Neural cell (in vitro differentiated cells): ENCODE results near the gene TRAK1. TPM values are rescaled to one million over a fixed set of nuclear protein-coding genes. Genes with fewer than 3 reads are reported as not detected.
A peak's percentile ranks its signal among the peaks of the same experiment; 100 is the strongest.

Experiments
- H2AFZ ChIP-seq: fragments of 200-600, 300-800 bp; sonication (generic), shearing (Covaris generic); 2 replicates; pipeline ENCODE4 v1.6.0; 2014; ENCODE audit warnings: low read depth, mild to moderate bottlenecking, antibody characterized with exemption, low read length, moderate library complexity
- H3F3A ChIP-seq: fragments of 200-600 bp; shearing (Covaris generic); 2 replicates; pipeline ENCODE4 v1.6.1; 2016; ENCODE audit warnings: mild to moderate bottlenecking, moderate library complexity, mixed read lengths, antibody characterized with exemption, low read length; ENCODE audit not compliant: insufficient read depth, poor library complexity, severe bottlenecking
- H3K27ac ChIP-seq: fragments of 200-600, 300-800 bp; sonication (generic), shearing (Covaris generic); 2 replicates; pipeline ENCODE4 v1.5.1; 2014; ENCODE audit warnings: mild to moderate bottlenecking, low read length, moderate library complexity
- H3K27me3 ChIP-seq: fragments of 300-800, 200-600 bp; sonication (generic), shearing (Covaris generic); 2 replicates; pipeline ENCODE4 v1.6.0; 2014; ENCODE audit warnings: mild to moderate bottlenecking, low read depth, low read length, moderate library complexity; ENCODE audit not compliant: insufficient read depth
- H3K36me3 ChIP-seq: fragments of 300-800, 200-600 bp; sonication (generic), shearing (Covaris generic); 2 replicates; pipeline ENCODE4 v1.5.1; 2014; ENCODE audit warnings: mild to moderate bottlenecking, antibody characterized with exemption, low read length, moderate library complexity; ENCODE audit not compliant: insufficient read depth
- H3K4me2 ChIP-seq: fragments of 300-800, 200-600 bp; sonication (generic), shearing (Covaris generic); 2 replicates; pipeline ENCODE4 v1.6.0; 2014; ENCODE audit warnings: mild to moderate bottlenecking, low read length
- H3K4me3 ChIP-seq: fragments of 300-800, 200-600 bp; sonication (generic), shearing (Covaris generic); 2 replicates; pipeline ENCODE4 v1.5.1; 2014; ENCODE audit warnings: mild to moderate bottlenecking, low read length, moderate library complexity
- H3K79me2 ChIP-seq: fragments of 200-600 bp; shearing (Covaris generic); replicated peaks from 2 replicates; pipeline ENCODE4 v1.6.0; 2014; ENCODE audit warnings: mild to moderate bottlenecking, low read length, moderate library complexity; ENCODE audit not compliant: insufficient read depth
- H3K9ac ChIP-seq: fragments of 300-800, 200-600 bp; sonication (generic), shearing (Covaris generic); 2 replicates; pipeline ENCODE4 v1.6.1; 2016; ENCODE audit warnings: mild to moderate bottlenecking, low read length, mixed read lengths
- H3K9me2 ChIP-seq: fragments of 200-600 bp; shearing (Covaris generic); 2 replicates; pipeline ENCODE4 v1.6.1; 2016; ENCODE audit warnings: mild to moderate bottlenecking, low read length, mixed read lengths; ENCODE audit not compliant: insufficient read depth
- H3K9me3 ChIP-seq: fragments of 200-600, 300-800 bp; sonication (generic), shearing (Covaris generic); 2 replicates; pipeline ENCODE4 v1.6.1; 2016; ENCODE audit warnings: mild to moderate bottlenecking, mixed run types, low read length, moderate library complexity, mixed read lengths
- H4K20me1 ChIP-seq: fragments of 200-600 bp; shearing (Covaris generic); 2 replicates; pipeline ENCODE4 v1.6.1; 2016; ENCODE audit warnings: mild to moderate bottlenecking, mixed run types; ENCODE audit not compliant: insufficient read depth
- CTCF ChIP-seq: fragments of 450-650 bp; IDR thresholded peaks from 2 replicates; pipeline ENCODE4 v1.5.1; 2014; ENCODE audit warnings: antibody characterized with exemption, mild to moderate bottlenecking, moderate library complexity; ENCODE audit not compliant: poor library complexity, severe bottlenecking
- EP300 ChIP-seq: fragments of 450-650 bp; conservative IDR thresholded peaks from 2 replicates; pipeline ENCODE4 v1.6.1; 2014; ENCODE audit warnings: antibody characterized with exemption, mild to moderate bottlenecking, moderate library complexity; ENCODE audit not compliant: poor library complexity, severe bottlenecking
- EZH2 ChIP-seq: fragments of 200-600, 300-800 bp; shearing (Covaris generic), sonication (generic); IDR thresholded peaks from 2 replicates; pipeline ENCODE4 v1.6.1; 2014; ENCODE audit warnings: antibody characterized with exemption, low read length, borderline replicate concordance, mild to moderate bottlenecking; ENCODE audit not compliant: insufficient read depth, poor library complexity, severe bottlenecking
- MXI1 ChIP-seq: fragments of 450-650 bp; conservative IDR thresholded peaks from 2 replicates; pipeline ENCODE4 v1.6.1; 2014; ENCODE audit warnings: antibody characterized with exemption, mild to moderate bottlenecking; ENCODE audit not compliant: poor library complexity, severe bottlenecking
- POLR2AphosphoS5 ChIP-seq: IDR thresholded peaks from 2 replicates; pipeline ENCODE4 v1.6.1; 2012
- RAD21 ChIP-seq: fragments of 450-650 bp; conservative IDR thresholded peaks from 2 replicates; pipeline ENCODE4 v1.6.1; 2014; ENCODE audit warnings: antibody characterized with exemption, mild to moderate bottlenecking, moderate library complexity
- REST ChIP-seq: IDR thresholded peaks from 2 replicates; pipeline ENCODE4 v1.6.1; 2012; ENCODE audit warnings: borderline replicate concordance
- SMC3 ChIP-seq: fragments of 450-650 bp; conservative IDR thresholded peaks from 2 replicates; pipeline ENCODE4 v1.6.1; 2014; ENCODE audit warnings: antibody characterized with exemption, mild to moderate bottlenecking, moderate library complexity; ENCODE audit not compliant: poor library complexity
- TAF1 ChIP-seq: IDR thresholded peaks from 2 replicates; pipeline ENCODE4 v1.6.1; 2012; ENCODE audit warnings: low read depth
- polyA plus RNA-seq: library from polyadenylated mRNA; depleted of rRNA; stranded (reverse); fragments of >200 nt; gene quantifications from 2 replicates; pipeline ENCODE4 v1.2.3, GENCODE V29; 2014

The TRAK1 gene
- polyA plus RNA-seq, 1 donor from 2014 or later, result 34.7 TPM

- TF ChIP-seq CTCF (no peak), MXI1 (no peak), REST (no peak), POLR2AphosphoS5 (no peak)
Measured at GRCh38 chr3:42246091-42246490, 154.9 kb downstream of the TRAK1 start.

GRCh38 chr3:42247576-42248027 lies 156.4 kb downstream of the TRAK1 start:
- no peak overlapping the region for H3K4me2 ChIP-seq
- H4K20me1 ChIP-seq, result no peaks in the 10 kb centered on the region
- H3K79me2 ChIP-seq, result no peaks in the 10 kb centered on the region
- no peaks in the 10 kb centered on the region for H3K27me3 ChIP-seq
- H3K9me2 ChIP-seq, result no peaks in the 10 kb centered on the region
- H2AFZ ChIP-seq, result no peak overlapping the region
- no peaks in the 10 kb centered on the region for H3K36me3 ChIP-seq
- no peaks in the 10 kb centered on the region for H3K9me3 ChIP-seq
- TF ChIP-seq EZH2 (no peak), POLR2AphosphoS5 (no peak), EP300 (no peak), SMC3 (peak; percentile 91), REST (no peak), TAF1 (no peak), RAD21 (peak; percentile 89), MXI1 (no peak), CTCF (peak; percentile 87)
- H3F3A ChIP-seq, result no peaks in the 10 kb centered on the region
- H3K4me3 ChIP-seq, result no peak overlapping the region
- H3K9ac ChIP-seq, result no peak overlapping the region
- no peak overlapping the region for H3K27ac ChIP-seq

More at GRCh38 chr3:42246091-42246490, 154.9 kb downstream of the TRAK1 start:
- H3K27ac ChIP-seq, result no peak overlapping the region
- H3K9me3 ChIP-seq, result no peaks in the 10 kb centered on the region
- H2AFZ ChIP-seq, result no peak overlapping the region
- no peaks in the 10 kb centered on the region for H3K36me3 ChIP-seq
- no peaks in the 10 kb centered on the region for H3K79me2 ChIP-seq
- H4K20me1 ChIP-seq, result no peaks in the 10 kb centered on the region
- no peaks in the 10 kb centered on the region for H3K27me3 ChIP-seq
- no peak overlapping the region for H3K9ac ChIP-seq
- H3K4me3 ChIP-seq, result no peak overlapping the region
- no peaks in the 10 kb centered on the region for H3F3A ChIP-seq
- H3K9me2 ChIP-seq, result no peaks in the 10 kb centered on the region
- no peak overlapping the region for H3K4me2 ChIP-seq
